B cell (primary cell): ENCODE measurements around the gene PCDHGB6. TPM values are rescaled to one million over a fixed set of nuclear protein-coding genes. Genes with fewer than 3 reads are reported as not detected.
A peak's percentile ranks its signal among the peaks of the same experiment; 100 is the strongest.

Experiments
- ATAC-seq: fragments of 200-7000 bp; cut with Tn5 transposase; one replicate; pipeline ENCODE4 v1.10.0; 2021; ENCODE audit warnings: low read depth, mild to moderate bottlenecking, moderate number of reproducible peaks, moderate library complexity
- CTCF ChIA-PET: fragments of 350-600 bp; sonication (Branson Sonifier 250); formaldehyde crosslinking; loops from one replicate; lab custom pipeline; 2021; ENCODE audit warnings: antibody characterized with exemption, inconsistent platforms; lab: Charles Lee
- POLR2A ChIA-PET: fragments of 350-600 bp; sonication (Branson Sonifier 250); formaldehyde crosslinking; loops from one replicate; lab custom pipeline; 2021; ENCODE audit warnings: antibody characterized with exemption; lab: Charles Lee
- DNase-seq: peaks from one replicate; pipeline ENCODE4 v3.0.0; 2013
- H2AFZ ChIP-seq: 2 replicates; pipeline ENCODE4 v1.6.1; 2012; ENCODE audit warnings: mild to moderate bottlenecking, low read depth, low read length; ENCODE audit not compliant: insufficient read depth, poor library complexity, severe bottlenecking
- H3K27ac ChIP-seq, 2 donors: 1 replicate in 1 of 2; 2 replicates in 1 of 2; pipeline ENCODE4 v1.5.1; 2012 to 2013; ENCODE audit warnings: low read length in 2 of 2, mild to moderate bottlenecking in 2 of 2, moderate library complexity in 1 of 2
- H3K27me3 ChIP-seq, 4 experiments: fragments of 200-600 bp in 1 of 4; sonication (generic) in 1 of 4; replicated peaks in 1 of 4; 1 replicate in 2 of 4; 2 replicates in 2 of 4; pipeline versions ENCODE4 v1.6.1 to v1.7.0; 2013 to 2016; ENCODE audit warnings: low read length in 3 of 4, mild to moderate bottlenecking in 2 of 4, mixed read lengths in 1 of 4, moderate library complexity in 1 of 4; ENCODE audit not compliant: insufficient read depth in 4 of 4, control insufficient read depth in 3 of 4; ENCODE audit errors: control extremely low read depth in 1 of 4
- H3K36me3 ChIP-seq, 2 experiments: replicated peaks in 1 of 2; 1 replicate in 1 of 2; 2 replicates in 1 of 2; pipeline versions ENCODE4 v1.6.1 to v1.7.1; 2013; ENCODE audit warnings: low read length in 1 of 2; ENCODE audit not compliant: insufficient read depth in 2 of 2, control insufficient read depth in 1 of 2; ENCODE audit errors: control extremely low read depth in 1 of 2, extremely low read depth in 1 of 2
- H3K4me1 ChIP-seq, 2 donors: fragments of 200-600 bp in 1 of 2; sonication (generic) in 1 of 2; 1 replicate in 1 of 2; 2 replicates in 1 of 2; pipeline versions ENCODE4 v1.5.1 to v1.6.1; 2013 to 2017; ENCODE audit warnings: low read length in 2 of 2; ENCODE audit not compliant: control insufficient read depth in 2 of 2, insufficient read depth in 2 of 2
- H3K4me2 ChIP-seq: replicated peaks from 2 replicates; pipeline ENCODE3; 2012; ENCODE audit warnings: mild to moderate bottlenecking, low read depth, low read length; ENCODE audit not compliant: poor library complexity, severe bottlenecking
- H3K4me3 ChIP-seq, 5 experiments: fragments of 200-600 bp in 1 of 5; sonication (generic) in 1 of 5; 1 replicate in 3 of 5; 2 replicates in 2 of 5; pipeline versions ENCODE4 v1.5.1 to v1.7.0; 2011 to 2016; ENCODE audit warnings: low read length in 4 of 5, mild to moderate bottlenecking in 4 of 5, low read depth in 2 of 5, control low read depth in 1 of 5, moderate library complexity in 1 of 5; ENCODE audit not compliant: insufficient read depth in 1 of 5; ENCODE audit errors: control extremely low read depth in 1 of 5, extremely low read depth in 1 of 5
- H3K79me2 ChIP-seq: fragments of 200-600 bp; sonication (generic); one replicate; pipeline ENCODE4 v1.6.0; 2016; ENCODE audit warnings: low read length; ENCODE audit not compliant: control insufficient read depth, insufficient read depth
- H3K9ac ChIP-seq: fragments of 200-600 bp; sonication (generic); 2 replicates; pipeline ENCODE4 v1.6.1; 2017; ENCODE audit warnings: mild to moderate bottlenecking, low read length, moderate library complexity
- H3K9me3 ChIP-seq, 3 donors: one replicate each; pipeline versions ENCODE4 v1.6.1 to v1.7.1; 2013; ENCODE audit warnings: low read length in 2 of 3; ENCODE audit not compliant: control insufficient read depth in 2 of 3, insufficient read depth in 1 of 3; ENCODE audit errors: control extremely low read depth in 1 of 3
- H4K20me1 ChIP-seq: 2 replicates; pipeline ENCODE4 v1.6.0; 2012; ENCODE audit warnings: mild to moderate bottlenecking, low read length; ENCODE audit not compliant: insufficient read depth, control insufficient read depth, poor library complexity, severe bottlenecking
- H3K27ac Mint-ChIP-seq: one replicate; pipeline ENCODE4 v1.8.0; 2021; ENCODE audit warnings: mixed read lengths
- H3K27me3 Mint-ChIP-seq: one replicate; pipeline ENCODE4 v1.8.0; 2021; ENCODE audit warnings: mixed read lengths
- H3K4me1 Mint-ChIP-seq: one replicate; pipeline ENCODE4 v1.8.0; 2021; ENCODE audit warnings: mixed read lengths
- H3K4me3 Mint-ChIP-seq: one replicate; pipeline ENCODE4 v1.8.0; 2021; ENCODE audit warnings: mixed read lengths
- H3K9me3 Mint-ChIP-seq: one replicate; pipeline ENCODE4 v1.8.0; 2022; ENCODE audit warnings: mixed read lengths; ENCODE audit not compliant: insufficient read depth
- EZH2 ChIP-seq: IDR thresholded peaks from 2 replicates; pipeline ENCODE4 v1.6.1; 2012; ENCODE audit warnings: borderline replicate concordance, low read depth, mild to moderate bottlenecking, moderate library complexity, low read length; ENCODE audit not compliant: insufficient read depth, poor library complexity, severe bottlenecking
- WGBS: methylation state at CpG from one replicate; pipeline ENCODE4 v1.1.5; 2013; ENCODE audit warnings: missing lambda C conversion rate; ENCODE audit not compliant: insufficient coverage; 5-methylcytosine and 5-hydroxymethylcytosine counted together
- intact Hi-C: fragments of 100-400 bp; cut with micrococcal nuclease; formaldehyde crosslinking; loops from one replicate; pipeline ENCODE4 v1.10.0; 2022
- polyA plus RNA-seq: library from polyadenylated mRNA; depleted of rRNA; stranded (reverse); fragments of >200 nt; gene quantifications from 2 replicates; pipeline ENCODE4 v1.2.3, GENCODE V29; 2012
- total RNA-seq, 2 donors: library from RNA; stranded (reverse); fragments of 120-200 nt in 1 of 2; gene quantifications; 1 replicate in 1 of 2; 2 replicates in 1 of 2; pipeline versions ENCODE4 v1.2.3 to v1.2.4, GENCODE V29; 2013 to 2022
- TF ChIP-seq, protein P1 (sequence below): fragments of 200-600 bp; IDR thresholded peaks from one replicate; pipeline ENCODE4 v1.8.0; 2022; ENCODE audit warnings: antibody characterized with exemption, mild to moderate bottlenecking

Gene PCDHGB6
- total and polyA plus RNA-seq, 2 donors (not counting 1 experiment from before 2014, with no cell fraction given): 0.33 to 2.1 TPM

DNA sequence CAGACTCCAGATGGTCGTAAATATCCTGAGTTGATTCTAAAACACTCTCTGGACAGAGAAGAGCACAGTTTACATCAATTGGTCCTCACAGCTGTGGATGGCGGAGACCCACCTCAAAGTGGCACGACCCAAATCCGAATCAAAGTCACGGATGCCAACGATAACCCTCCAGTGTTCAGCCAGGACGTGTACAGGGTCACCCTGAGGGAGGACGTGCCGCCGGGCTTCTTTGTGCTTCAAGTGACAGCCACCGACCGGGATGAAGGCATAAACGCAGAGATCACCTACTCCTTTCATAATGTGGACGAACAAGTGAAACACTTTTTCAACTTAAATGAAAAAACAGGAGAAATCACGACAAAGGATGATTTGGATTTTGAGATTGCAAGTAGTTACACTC lies 47.1 kb upstream of the PCDHGB6 start:
- no peaks in the 10 kb centered on the region for H4K20me1 ChIP-seq
- H3K4me3 ChIP-seq: peak overlapping the region in 1 of 5 experiments; percentile 45
- peak overlapping the region; percentile 46 for H3K4me2 ChIP-seq
- Mint-ChIP-seq H3K27ac (no peak overlapping the region), H3K4me1 (peaks cover 9% of the 10 kb centered on the region), H3K4me3 (peak overlapping the region; percentile 26), H3K9me3 (peaks cover 7% of the 10 kb centered on the region), H3K27me3 (peaks cover 70% of the 10 kb centered on the region)
- H3K36me3 ChIP-seq: no peaks in the 10 kb centered on the region
- H3K27ac ChIP-seq: no peak overlapping the region
- POLR2A ChIA-PET: no interaction called here
- peaks cover 8 to 57% (median 51%) of the 10 kb centered on the region in 3 donors for H3K9me3 ChIP-seq
- DNase-seq (no peak), ATAC-seq (no peak)
- intact Hi-C loops: no loop called here
- TF ChIP-seq, protein P1, sequence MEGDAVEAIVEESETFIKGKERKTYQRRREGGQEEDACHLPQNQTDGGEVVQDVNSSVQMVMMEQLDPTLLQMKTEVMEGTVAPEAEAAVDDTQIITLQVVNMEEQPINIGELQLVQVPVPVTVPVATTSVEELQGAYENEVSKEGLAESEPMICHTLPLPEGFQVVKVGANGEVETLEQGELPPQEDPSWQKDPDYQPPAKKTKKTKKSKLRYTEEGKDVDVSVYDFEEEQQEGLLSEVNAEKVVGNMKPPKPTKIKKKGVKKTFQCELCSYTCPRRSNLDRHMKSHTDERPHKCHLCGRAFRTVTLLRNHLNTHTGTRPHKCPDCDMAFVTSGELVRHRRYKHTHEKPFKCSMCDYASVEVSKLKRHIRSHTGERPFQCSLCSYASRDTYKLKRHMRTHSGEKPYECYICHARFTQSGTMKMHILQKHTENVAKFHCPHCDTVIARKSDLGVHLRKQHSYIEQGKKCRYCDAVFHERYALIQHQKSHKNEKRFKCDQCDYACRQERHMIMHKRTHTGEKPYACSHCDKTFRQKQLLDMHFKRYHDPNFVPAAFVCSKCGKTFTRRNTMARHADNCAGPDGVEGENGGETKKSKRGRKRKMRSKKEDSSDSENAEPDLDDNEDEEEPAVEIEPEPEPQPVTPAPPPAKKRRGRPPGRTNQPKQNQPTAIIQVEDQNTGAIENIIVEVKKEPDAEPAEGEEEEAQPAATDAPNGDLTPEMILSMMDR: no peak
- TF ChIP-seq EZH2: no peak
- CTCF ChIA-PET: no interaction called here
- no peaks in the 10 kb centered on the region for H3K79me2 ChIP-seq
- H3K27me3 ChIP-seq: peaks cover 0 to 71% (median 45%) of the 10 kb centered on the region in 4 experiments
- H3K4me1 ChIP-seq: peaks cover 0 to 4% of the 10 kb centered on the region in 2 donors
- WGBS: 64% methylated on average over 13 of the region's 15 CpGs
- no peak overlapping the region for H3K9ac ChIP-seq
- H2AFZ ChIP-seq: no peak overlapping the region

DNA sequence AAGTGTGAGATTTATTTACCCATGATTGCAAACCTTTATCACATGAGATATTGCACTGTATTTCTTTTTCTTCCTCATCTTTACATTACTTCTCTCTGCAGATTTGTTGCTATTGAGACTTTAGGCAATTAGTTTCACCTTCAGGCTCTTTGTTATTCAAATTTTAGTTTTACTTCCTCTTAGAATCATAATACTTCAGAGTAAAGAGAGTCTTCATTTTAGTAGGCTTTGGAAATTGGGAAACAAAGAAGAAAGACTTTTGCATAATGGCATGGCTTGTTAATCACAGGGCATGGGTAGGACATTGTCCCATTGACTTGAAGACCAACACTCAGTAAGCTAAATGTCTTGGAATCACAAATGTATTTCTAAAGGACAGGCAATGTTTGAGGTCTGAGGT lies 45.1 kb upstream of the PCDHGB6 start:
- no peak overlapping the region for H3K4me3 ChIP-seq
- no peaks in the 10 kb centered on the region for H3K36me3 ChIP-seq
- no peak overlapping the region for H2AFZ ChIP-seq
- DNase-seq: no peak
- H4K20me1 ChIP-seq: no peaks in the 10 kb centered on the region
- H3K9ac ChIP-seq: no peak overlapping the region
- H3K4me3 Mint-ChIP-seq: peak overlapping the region; percentile 5
- no peak for ATAC-seq
- H3K4me1 ChIP-seq: peaks cover 0 to 4% of the 10 kb centered on the region in 2 donors
- intact Hi-C loops: no loop called here
- H3K27me3 Mint-ChIP-seq: peaks cover 62% of the 10 kb centered on the region
- peaks cover 10 to 57% (median 53%) of the 10 kb centered on the region in 3 donors for H3K9me3 ChIP-seq
- no peaks in the 10 kb centered on the region for H3K79me2 ChIP-seq
- POLR2A ChIA-PET: no interaction called here
- CTCF ChIA-PET: no interaction called here
- H3K9me3 Mint-ChIP-seq: peaks cover 7% of the 10 kb centered on the region
- no peak overlapping the region for H3K27ac Mint-ChIP-seq
- H3K4me2 ChIP-seq: no peak overlapping the region
- peaks cover 9% of the 10 kb centered on the region for H3K4me1 Mint-ChIP-seq
- H3K27ac ChIP-seq: no peak overlapping the region
- TF ChIP-seq, protein P1: no peak
- TF ChIP-seq EZH2: no peak
- H3K27me3 ChIP-seq: peaks cover 0 to 70% (median 42%) of the 10 kb centered on the region in 4 experiments
